Activated CD8-positive, alpha-beta T cell treated with anti-CD3 and anti-CD28 coated beads, Interleukin-2, amount 10 ng/mL, durations not matched to agents 7 days and 5 days (primary cell): ENCODE data around the gene IFITM2. TPM values are rescaled to one million over a fixed set of nuclear protein-coding genes. Genes with fewer than 3 reads are reported as not detected.
A peak's percentile ranks its signal among the peaks of the same experiment; 100 is the strongest.
"Not testable (repeated sequence)": the region's sequence is repeated elsewhere in the genome, so short reads cannot be mapped to it uniquely, and the experiment has no call there.

Source experiments
- ATAC-seq: fragments of 150-1000 bp; cut with Tn5 transposase; one replicate; pipeline ENCODE4 v1.10.0; 2021; ENCODE audit warnings: moderate library complexity
- CTCF ChIA-PET: fragments of 350-600 bp; sonication (Branson Sonifier 250); formaldehyde crosslinking; loops from one replicate; lab custom pipeline; 2021; ENCODE audit warnings: antibody characterized with exemption; lab: Charles Lee
- POLR2A ChIA-PET: fragments of 350-600 bp; sonication (Branson Sonifier 250); formaldehyde crosslinking; loops from one replicate; lab custom pipeline; 2021; ENCODE audit warnings: antibody characterized with exemption; lab: Charles Lee
- DNase-seq: peaks from one replicate; pipeline ENCODE4 v3.0.0-alpha.2; 2020
- H3K27ac Mint-ChIP-seq: one replicate; pipeline ENCODE4 v1.8.0; 2021; ENCODE audit warnings: mild to moderate bottlenecking, mixed read lengths
- H3K27me3 Mint-ChIP-seq: one replicate; pipeline ENCODE4 v1.8.0; 2021; ENCODE audit warnings: low read depth, mixed read lengths
- H3K36me3 Mint-ChIP-seq: one replicate; pipeline ENCODE4 v1.8.0; 2021; ENCODE audit warnings: low read depth, mixed read lengths
- H3K4me1 Mint-ChIP-seq: one replicate; pipeline ENCODE4 v1.8.0; 2021; ENCODE audit warnings: low read depth, mixed read lengths
- H3K4me3 Mint-ChIP-seq: one replicate; pipeline ENCODE4 v1.8.0; 2021; ENCODE audit warnings: mild to moderate bottlenecking, mixed read lengths
- H3K9me3 Mint-ChIP-seq: one replicate; pipeline ENCODE4 v1.8.0; 2022; ENCODE audit warnings: mixed read lengths; ENCODE audit not compliant: insufficient read depth
- total RNA-seq, 2 experiments: library from RNA; stranded (reverse); gene quantifications; one replicate each; pipeline ENCODE4 v1.2.3, GENCODE V29; 2021

The IFITM2 gene
- total RNA-seq, 2 experiments from 2014 or later, result 2,197 to 2,304 TPM

- POLR2A ChIA-PET, result no interaction called here
- no peak for ATAC-seq
- CTCF ChIA-PET, result no interaction called here
Measured at GRCh38 chr11:335779-336658, 28.4 kb downstream of the IFITM2 start.

GRCh38 chr11:336659-337198 lies 29.1 kb downstream of the IFITM2 start:
- Mint-ChIP-seq H3K4me3 (no peak overlapping the region), H3K36me3 (peaks cover 10% of the 10 kb centered on the region), H3K9me3 (no peaks in the 10 kb centered on the region), H3K27ac (peak overlapping the region; percentile 9), H3K4me1 (peaks cover 51% of the 10 kb centered on the region), H3K27me3 (peaks cover 2% of the 10 kb centered on the region)
- no peak for ATAC-seq
- POLR2A ChIA-PET, result no interaction called here
- no peak for DNase-seq
- CTCF ChIA-PET, result no interaction called here

More at GRCh38 chr11:335779-336658, 28.4 kb downstream of the IFITM2 start:
- Mint-ChIP-seq H3K4me3 (no peak overlapping the region), H3K36me3 (peaks cover 11% of the 10 kb centered on the region), H3K27ac (no peak overlapping the region), H3K27me3 (no peaks in the 10 kb centered on the region), H3K9me3 (no peaks in the 10 kb centered on the region), H3K4me1 (peaks cover 53% of the 10 kb centered on the region)
- DNase-seq, result no peak

DNA sequence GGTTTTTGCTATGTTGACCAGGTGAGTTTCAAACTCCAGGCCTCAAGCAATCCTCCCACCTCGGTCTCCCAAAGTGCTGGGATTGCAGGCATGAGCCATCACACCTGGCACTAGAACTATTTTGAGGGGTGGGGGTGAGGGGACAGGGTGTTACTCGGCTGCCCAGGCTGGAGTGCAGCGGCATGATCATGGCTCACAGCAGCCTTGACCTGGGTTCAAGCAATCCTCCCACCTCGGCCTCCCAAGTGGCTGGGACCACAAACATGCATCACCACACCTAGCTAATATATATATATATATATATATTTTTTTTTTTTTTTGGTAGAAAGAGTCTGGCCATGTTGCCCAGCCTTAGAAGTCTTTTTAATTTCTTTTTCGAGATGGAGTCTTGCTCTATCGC lies 30.1 kb downstream of the IFITM2 start:
- CTCF ChIA-PET, result no interaction called here
- DNase-seq, result no peak
- Mint-ChIP-seq H3K27me3 (peaks cover 2% of the 10 kb centered on the region), H3K9me3 (no peaks in the 10 kb centered on the region), H3K4me3 (no peak overlapping the region), H3K27ac (no peak overlapping the region), H3K36me3 (peaks cover 10% of the 10 kb centered on the region), H3K4me1 (peaks cover 49% of the 10 kb centered on the region)
- ATAC-seq, result no peak
- POLR2A ChIA-PET, result no interaction called here

- CTCF ChIA-PET, result interaction anchor here (1.5 to 2.8 kb wide), 7 partner anchors 10 to 108 kb away, joined by 4 to 14 read pairs (median 5); no protein-coding TSS in a partner anchor
- no peak overlapping the region for H3K4me3 Mint-ChIP-seq
- no peaks in the 10 kb centered on the region for H3K9me3 Mint-ChIP-seq
- peaks cover 3% of the 10 kb centered on the region for H3K36me3 Mint-ChIP-seq
- no peak overlapping the region for H3K27ac Mint-ChIP-seq
- no peak for ATAC-seq
- H3K27me3 Mint-ChIP-seq, result peaks cover 2% of the 10 kb centered on the region
- no peak for DNase-seq
- peaks cover 37% of the 10 kb centered on the region for H3K4me1 Mint-ChIP-seq
- POLR2A ChIA-PET, result interaction anchor here (0.7 to 2.2 kb wide), 6 partner anchors 10 to 128 kb away, joined by 3 to 9 read pairs (median 4); no protein-coding TSS in a partner anchor
Measured at GRCh38 chr11:339963-340362, 32.3 kb downstream of the IFITM2 start.

DNA sequence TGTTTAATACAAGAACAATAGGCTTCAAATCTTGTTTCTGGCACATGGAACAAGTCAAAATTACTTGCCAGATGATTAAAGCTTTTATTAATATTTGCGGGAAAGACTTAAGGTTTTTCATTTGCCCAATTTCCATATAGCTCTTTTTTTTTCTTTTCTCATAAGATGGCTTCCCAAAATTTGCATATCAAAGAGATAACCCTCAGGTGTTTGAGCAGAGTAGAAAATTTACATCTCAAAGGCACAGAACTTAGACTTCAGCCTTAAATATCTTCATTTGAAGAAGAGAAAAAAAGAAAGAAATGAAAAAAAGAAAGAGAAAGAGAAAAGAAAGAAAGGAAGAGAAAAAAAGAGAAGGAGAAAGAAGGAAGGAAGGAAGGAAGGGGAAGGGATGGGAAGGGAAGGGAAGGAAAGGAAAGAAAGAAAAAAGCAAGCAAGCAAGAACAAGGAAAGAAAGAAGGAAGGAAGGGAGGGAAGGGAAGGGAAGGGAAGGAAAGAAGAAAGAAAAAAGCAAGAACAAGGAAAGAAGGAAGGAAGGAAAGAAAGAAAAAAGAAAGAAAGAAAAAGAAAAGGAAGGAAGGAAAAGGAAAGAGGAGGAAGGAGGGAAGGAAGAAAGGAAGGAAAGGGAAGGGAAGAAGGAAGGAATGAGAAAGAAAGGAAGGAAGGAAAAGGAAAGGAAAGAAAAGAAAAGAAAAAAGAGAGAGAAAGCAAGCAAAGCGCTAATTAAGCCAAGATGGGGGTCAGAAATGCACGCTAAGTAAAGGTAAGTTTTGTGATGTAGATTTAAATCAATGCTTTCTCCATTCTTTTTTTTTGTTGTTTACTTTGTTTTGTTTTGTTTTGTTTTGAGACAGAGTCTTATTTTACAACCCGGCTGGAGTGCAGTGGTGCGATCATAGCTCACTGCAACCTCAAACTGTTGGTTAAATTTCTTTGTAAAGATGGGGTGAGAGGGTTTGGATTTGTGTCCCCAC lies 33.2 kb downstream of the IFITM2 start:
- Mint-ChIP-seq H3K4me1 (peaks cover 32% of the 10 kb centered on the region), H3K4me3 (no peak overlapping the region), H3K9me3 (no peaks in the 10 kb centered on the region), H3K36me3 (peaks cover 7% of the 10 kb centered on the region), H3K27me3 (peaks cover 2% of the 10 kb centered on the region), H3K27ac (no peak overlapping the region)
- POLR2A ChIA-PET, result interaction anchor here (0.7 to 2.2 kb wide), 8 partner anchors 11 to 129 kb away, joined by 3 to 9 read pairs (median 3); no protein-coding TSS in a partner anchor
- DNase-seq (no peak), ATAC-seq (no peak)
- CTCF ChIA-PET, result interaction anchor here (1.5 to 2.8 kb wide), 7 partner anchors 11 to 107 kb away, joined by 4 to 14 read pairs (median 5); no protein-coding TSS in a partner anchor

- no peak overlapping the region for H3K4me3 Mint-ChIP-seq
- ATAC-seq, result no peak
- ChIA-PET CTCF (interaction anchor here (1.0 kb wide), 1 partner anchor 10 kb away, joined by 3 read pairs; no protein-coding TSS in a partner anchor), POLR2A (no interaction called here)
- H3K9me3 Mint-ChIP-seq, result no peaks in the 10 kb centered on the region
- no peak for DNase-seq
- peaks cover 19% of the 10 kb centered on the region for H3K4me1 Mint-ChIP-seq
- H3K27me3 Mint-ChIP-seq, result peaks cover 2% of the 10 kb centered on the region
- H3K27ac Mint-ChIP-seq, result no peak overlapping the region
- peaks cover 7% of the 10 kb centered on the region for H3K36me3 Mint-ChIP-seq
Measured at GRCh38 chr11:342328-342727, 34.7 kb downstream of the IFITM2 start.

- no peak for DNase-seq
- Mint-ChIP-seq H3K9me3 (no peaks in the 10 kb centered on the region), H3K4me1 (peaks cover 19% of the 10 kb centered on the region), H3K27me3 (peaks cover 2% of the 10 kb centered on the region), H3K4me3 (no peak overlapping the region), H3K27ac (no peak overlapping the region), H3K36me3 (peaks cover 7% of the 10 kb centered on the region)
- ChIA-PET CTCF (no interaction called here), POLR2A (no interaction called here)
- ATAC-seq, result no peak
Measured at GRCh38 chr11:344836-345578, 37.4 kb downstream of the IFITM2 start.

DNA sequence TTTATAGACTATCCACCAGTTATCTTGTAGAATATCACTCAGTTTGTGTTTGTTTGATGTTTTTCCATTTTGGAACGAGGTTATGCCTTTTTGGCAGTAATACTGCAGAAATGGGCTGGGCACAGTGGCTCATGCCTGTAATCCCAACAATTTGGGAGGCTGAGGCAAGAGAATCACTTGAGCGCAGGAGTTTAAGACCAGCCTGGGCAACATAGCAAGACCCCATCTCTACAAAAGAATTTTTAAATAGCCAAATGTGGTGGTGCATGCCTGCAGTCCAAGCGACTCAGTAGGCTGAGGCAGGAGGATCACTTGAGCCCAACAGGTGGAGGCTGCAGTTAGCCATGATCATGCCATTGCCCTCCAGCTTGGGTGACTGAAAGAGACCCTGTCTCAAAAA lies 38.9 kb downstream of the IFITM2 start:
- ChIA-PET CTCF (no interaction called here), POLR2A (no interaction called here)
- no peak overlapping the region for H3K27ac Mint-ChIP-seq
- no peak for ATAC-seq
- H3K4me3 Mint-ChIP-seq, result no peak overlapping the region
- H3K9me3 Mint-ChIP-seq, result no peaks in the 10 kb centered on the region
- peaks cover 7% of the 10 kb centered on the region for H3K36me3 Mint-ChIP-seq
- no peak for DNase-seq
- peaks cover 24% of the 10 kb centered on the region for H3K4me1 Mint-ChIP-seq
- H3K27me3 Mint-ChIP-seq, result peaks cover 5% of the 10 kb centered on the region

DNA sequence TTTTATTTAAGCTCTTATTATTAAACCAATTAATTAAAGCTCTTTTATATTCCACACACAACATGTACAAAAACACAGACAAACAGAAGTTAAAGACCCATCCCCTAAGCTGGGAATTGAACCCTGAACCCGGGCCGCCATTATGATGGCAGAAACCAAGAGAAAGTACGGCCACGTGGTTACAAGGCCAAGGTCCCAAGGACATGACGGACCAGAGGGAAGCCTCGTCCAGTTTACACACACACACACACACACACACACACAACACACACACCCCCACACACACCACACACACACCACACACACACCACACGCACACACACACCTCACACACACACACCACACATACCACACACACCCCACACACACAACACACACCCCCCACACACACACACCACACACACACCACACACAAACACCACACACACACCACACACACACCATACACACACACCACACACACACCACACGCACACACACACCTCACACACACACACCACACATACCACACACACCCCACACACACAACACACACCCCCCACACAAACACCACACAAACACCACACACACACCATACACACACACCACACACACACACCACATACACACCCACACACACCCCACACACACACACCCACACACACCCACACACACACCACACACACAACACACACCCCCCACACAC lies 41.8 kb downstream of the IFITM2 start:
- ChIA-PET CTCF (interaction anchor here (0.9 to 1.5 kb wide), 3 partner anchors 17 to 44 kb away, joined by 3 to 4 read pairs (median 3); no protein-coding TSS in a partner anchor), POLR2A (interaction anchor here (0.9 to 2.1 kb wide), 2 partner anchors 20 to 143 kb away, joined by 3 to 5 read pairs; partner anchors contain the start of gene BET1L)
- not testable (repeated sequence) for ATAC-seq, H3K4me3 Mint-ChIP-seq, H3K36me3 Mint-ChIP-seq, H3K27me3 Mint-ChIP-seq, H3K9me3 Mint-ChIP-seq, H3K27ac Mint-ChIP-seq, DNase-seq
- H3K4me1 Mint-ChIP-seq, result peaks cover 39% of the 10 kb centered on the region

DNA sequence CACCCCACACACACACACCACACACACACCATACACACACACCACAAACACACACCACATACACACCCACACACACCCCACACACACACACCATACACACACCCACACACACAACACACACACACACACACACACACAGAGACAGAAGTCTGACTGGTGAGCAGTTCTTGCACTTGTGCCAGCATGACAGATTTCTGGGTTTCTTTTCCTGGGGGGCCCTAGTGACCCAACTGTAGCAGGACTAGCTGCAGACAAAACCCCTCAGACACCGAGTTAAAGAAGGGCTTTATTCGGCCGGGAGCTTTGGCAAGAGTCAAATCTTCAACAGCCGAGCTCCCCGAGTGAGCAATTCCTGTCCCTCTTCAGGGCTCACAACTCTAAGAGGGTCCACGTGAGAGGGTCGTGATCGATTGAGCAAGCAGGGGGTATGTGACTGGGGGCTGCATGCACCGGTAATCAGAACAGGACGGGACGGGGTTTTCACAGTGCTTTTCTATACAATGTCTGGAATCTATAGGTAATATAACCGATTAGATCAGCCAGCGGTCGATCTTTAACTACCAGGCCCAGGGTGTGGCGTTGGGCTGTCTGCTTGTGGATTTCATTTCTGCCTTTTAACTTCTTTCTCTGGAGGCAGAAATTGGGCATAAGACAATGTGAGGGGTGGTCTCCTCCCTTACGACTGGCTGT lies 42.6 kb downstream of the IFITM2 start:
- DNase-seq, ATAC-seq, CTCF ChIA-PET, H3K36me3 Mint-ChIP-seq, H3K27me3 Mint-ChIP-seq, H3K9me3 Mint-ChIP-seq, H3K4me3 Mint-ChIP-seq: not testable (repeated sequence)
- peak overlapping the region; percentile 76 for H3K27ac Mint-ChIP-seq
- peaks cover 45% of the 10 kb centered on the region for H3K4me1 Mint-ChIP-seq
- POLR2A ChIA-PET, result interaction anchor here (0.7 kb wide), 1 partner anchor 72 kb away, joined by 3 read pairs; no protein-coding TSS in a partner anchor
